Measurements from ENCODE around the gene PCID2.

The PCID2 gene

DNA sequence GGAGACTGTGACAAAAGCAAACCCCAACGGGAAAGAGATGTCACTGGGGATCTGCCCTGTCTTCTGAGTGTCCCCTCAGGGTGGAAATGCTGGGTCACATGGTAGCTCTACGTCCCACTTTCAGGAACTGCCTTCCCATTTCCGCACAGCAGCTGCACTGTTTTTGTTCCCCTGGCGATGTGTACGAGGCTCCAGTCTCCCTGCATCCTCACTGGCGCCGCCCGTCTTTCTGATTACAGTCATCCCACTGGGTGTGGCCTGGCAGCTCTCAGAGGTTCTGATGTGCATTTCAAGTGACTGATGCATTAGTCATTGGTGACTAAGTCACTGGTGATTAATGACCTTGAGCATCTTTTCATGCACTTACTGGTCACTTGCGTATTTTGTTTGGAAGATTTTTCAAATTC lies 21.2 kb downstream of the PCID2 start:
- DNase-seq (ENCODE audit: low spot score), result peak; percentile 55

DNA sequence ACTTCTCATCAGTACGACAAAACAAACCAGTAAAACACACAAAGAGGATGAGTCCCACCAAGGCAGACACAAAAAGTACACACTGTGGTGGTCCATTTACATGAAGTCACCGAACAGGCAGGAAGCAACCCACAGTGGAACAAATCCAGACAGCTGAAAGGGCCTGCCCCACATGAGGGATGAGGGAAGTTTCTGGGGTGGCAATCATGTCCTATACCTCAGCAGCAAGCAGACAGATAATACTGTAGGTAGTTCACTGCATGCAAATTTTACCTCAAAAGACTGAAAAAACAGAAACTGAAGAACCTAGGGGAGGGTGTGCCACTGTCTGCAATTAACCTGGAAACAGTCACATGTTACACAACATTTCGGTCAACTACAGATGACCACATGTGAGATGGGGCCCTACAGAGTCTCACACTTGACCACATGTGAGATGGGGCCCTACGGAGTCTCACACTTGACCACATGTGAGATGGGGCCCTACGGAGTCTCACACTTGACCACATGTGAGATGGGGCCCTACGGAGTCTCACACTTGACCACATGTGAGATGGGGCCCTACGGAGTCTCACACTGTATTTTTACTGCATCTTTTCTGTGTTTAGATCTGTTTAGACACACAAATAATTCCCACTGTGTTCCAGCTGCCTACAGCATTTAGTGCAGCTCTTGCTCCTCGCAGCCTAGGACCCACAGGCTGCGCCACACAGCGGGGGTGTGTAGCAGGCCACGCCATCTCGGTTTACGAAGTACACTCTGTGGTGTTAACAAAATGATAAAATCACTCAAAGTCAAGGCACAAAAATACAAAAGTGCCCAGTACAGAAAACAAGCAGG lies 22.2 kb downstream of the PCID2 start:
- DNase-seq (ENCODE audit: low spot score), result no peak

DNA sequence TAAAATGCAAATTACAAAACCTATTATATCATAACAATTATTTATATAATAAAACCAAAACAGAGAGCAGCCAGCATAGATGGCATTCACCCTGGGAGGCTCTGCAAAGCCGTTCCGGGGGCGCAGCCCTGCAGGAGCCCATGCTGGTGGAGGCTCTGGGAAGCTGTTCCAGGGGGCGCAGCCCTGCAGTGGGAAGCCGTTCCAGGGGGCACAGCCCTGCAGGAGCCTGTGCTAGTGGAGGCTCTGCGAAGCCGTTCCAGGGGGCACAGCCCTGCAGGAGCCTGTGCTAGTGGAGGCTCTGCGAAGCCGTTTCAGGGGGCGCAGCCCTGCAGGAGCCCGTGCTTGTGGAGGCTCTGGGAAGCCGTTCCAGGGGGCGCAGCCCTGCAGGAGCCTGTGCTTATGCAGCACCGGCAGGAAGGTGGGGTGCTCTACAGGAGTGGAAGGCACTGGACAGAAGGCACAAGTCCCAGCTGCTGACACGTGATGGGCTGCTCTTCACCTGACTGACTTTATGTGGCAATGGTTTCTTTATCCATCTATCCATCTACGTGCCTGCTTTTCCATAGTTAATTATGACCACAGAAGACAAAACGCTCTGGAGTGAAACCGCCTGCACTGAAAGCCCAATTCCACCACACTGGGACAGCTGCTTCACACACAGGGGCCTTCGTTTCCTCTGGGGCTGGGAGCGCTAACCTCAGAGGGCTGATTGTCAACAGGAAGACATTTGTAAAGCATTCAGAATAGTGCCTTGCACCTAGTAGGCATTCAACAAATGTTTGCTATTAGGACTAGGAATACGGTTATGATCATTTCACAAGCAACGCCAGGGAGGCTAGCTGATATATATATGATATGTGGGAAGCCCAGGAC lies 23.7 kb downstream of the PCID2 start:
- DNase-seq (ENCODE audit: low spot score), result peak; percentile 18

- DNase-seq (ENCODE audit: low spot score), result no peak
Measured at GRCh38 chr13:113183450-113184129, 24.9 kb downstream of the PCID2 start.

GRCh38 chr13:113182046-113182445 lies 26.4 kb downstream of the PCID2 start:
- no peak for DNase-seq (ENCODE audit: low spot score)

DNA sequence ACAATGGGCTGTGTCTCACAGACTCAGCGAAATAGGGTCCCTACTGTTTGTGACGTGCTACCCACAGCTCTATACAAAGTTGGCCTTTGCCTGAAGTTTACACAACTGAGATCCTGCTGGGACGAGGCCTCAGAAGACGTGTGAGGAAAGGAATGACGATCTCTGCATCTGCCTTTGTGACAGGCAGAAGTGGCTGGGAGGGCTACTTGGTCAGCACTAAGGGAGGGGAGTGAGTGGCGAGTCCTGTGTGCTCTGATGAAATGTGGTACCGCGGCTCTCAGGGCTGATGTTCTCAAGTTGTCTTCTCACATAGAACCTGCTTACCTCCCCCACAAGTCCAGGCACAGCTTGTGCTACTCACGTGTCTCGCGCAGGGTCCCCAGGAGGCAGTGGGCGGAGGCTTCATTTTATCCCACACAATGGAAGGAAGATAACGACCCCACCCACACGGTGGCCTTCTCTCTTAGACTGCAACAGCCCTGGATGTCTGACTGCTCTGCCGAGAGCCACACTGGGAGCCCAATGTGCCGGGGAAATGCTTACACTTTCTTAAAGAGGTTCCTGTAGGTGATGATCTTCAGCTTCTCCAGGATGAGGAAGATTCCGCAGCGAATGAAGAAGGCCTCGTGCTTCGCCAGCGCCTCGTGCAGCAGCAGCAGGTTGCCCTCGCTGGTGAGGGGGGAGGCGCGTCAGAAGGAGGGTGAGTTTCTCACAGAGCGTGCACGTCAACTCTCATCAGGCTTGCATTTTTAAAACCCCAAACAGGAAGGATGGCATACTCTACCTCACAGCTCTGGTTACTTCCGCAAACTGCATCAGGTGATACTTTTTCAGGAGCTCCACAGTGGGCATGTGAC lies 28.9 kb downstream of the PCID2 start:
- no peak for DNase-seq (ENCODE audit: low spot score)

DNA sequence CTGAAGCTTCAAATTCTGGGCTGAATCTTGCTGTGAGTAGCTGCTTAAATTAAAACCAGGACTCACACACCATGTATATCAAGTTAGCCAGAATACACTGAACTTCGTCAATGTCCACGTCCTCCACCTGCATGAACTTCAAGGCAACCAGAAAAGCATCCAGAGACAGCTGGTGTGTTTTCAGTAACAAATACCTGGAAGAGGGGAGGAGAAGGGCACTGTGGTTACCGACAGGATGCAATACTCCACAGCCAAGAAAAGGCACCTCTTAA lies 29.6 kb downstream of the PCID2 start:
- DNase-seq (ENCODE audit: low spot score), result no peak

GRCh38 chr13:113178070-113178895 lies 30.2 kb downstream of the PCID2 start:
- DNase-seq (ENCODE audit: low spot score), result no peak

DNA sequence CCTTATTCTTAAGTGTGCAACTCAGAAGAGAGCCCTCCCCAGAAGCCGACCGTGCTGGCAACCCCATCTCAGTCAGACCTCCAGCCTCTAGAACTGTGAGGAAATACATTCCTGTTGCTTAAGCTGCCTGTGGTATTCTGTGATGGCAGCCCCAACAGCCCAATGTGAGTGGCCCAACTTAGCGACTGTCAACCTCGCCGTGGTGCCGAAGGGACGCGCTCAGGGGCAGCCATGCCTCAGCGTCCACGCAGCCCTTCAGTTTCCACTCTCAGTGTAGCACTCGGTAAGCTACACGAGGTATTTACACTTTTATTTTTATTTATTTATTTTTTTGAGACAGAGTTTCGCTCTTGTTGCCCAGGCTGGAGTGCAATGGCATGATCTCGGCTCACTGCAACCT lies 31.6 kb downstream of the PCID2 start:
- no peak for DNase-seq (ENCODE audit: low spot score)

GRCh38 chr13:113176280-113176679 lies 32.2 kb downstream of the PCID2 start:
- peak; percentile 38 for DNase-seq (ENCODE audit: low spot score)

DNA sequence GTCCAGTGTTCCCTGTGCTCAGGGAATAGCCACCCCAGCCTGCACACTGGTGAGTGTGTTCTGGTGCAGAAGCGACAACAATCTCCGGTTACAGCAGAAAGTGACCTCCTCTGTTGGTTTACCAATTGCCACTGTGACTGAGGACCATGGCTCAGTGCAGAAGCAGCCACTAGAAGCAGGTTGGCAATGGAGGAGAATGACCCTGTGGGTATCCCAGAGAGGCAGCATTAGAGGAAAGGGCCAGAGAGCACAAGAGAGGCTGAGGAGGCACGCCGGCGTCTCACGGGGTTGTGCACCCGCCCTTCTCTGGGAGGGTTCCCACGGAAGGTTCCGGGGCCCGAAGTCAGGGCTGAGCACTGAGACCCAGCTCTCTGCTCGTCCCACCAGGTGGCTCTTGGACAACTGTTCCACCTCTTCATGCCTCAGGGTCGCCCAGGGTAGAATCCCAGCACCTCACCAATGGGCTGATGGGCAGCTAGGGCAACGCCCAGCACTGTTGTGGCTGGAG lies 36.0 kb downstream of the PCID2 start:
- no peak for DNase-seq (ENCODE audit: low spot score)

- DNase-seq (ENCODE audit: low spot score), result no peak
Measured at GRCh38 chr13:113171250-113172125, 37.0 kb downstream of the PCID2 start.

DNA sequence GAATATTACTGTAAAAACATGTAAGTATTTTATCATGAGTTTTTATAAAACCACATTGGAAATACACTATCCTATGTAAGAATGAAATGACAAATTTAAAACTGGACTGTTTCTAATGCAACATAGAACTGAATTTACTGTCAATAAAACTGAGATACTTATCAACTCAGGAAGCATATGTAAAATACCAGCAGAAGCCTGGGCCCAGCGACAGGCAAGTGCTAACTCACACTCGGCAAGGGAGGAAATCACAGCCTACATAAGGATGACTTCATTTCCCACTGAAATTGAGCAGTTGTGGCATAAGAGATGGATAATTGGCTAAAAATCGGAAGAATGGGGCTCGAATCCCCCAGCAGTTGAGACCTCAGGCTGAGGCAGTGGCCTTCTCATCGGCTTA lies 38.0 kb downstream of the PCID2 start:
- DNase-seq (ENCODE audit: low spot score), result no peak

GRCh38 chr13:113169277-113170272 lies 38.9 kb downstream of the PCID2 start:
- DNase-seq (ENCODE audit: low spot score), result no peak

DNA sequence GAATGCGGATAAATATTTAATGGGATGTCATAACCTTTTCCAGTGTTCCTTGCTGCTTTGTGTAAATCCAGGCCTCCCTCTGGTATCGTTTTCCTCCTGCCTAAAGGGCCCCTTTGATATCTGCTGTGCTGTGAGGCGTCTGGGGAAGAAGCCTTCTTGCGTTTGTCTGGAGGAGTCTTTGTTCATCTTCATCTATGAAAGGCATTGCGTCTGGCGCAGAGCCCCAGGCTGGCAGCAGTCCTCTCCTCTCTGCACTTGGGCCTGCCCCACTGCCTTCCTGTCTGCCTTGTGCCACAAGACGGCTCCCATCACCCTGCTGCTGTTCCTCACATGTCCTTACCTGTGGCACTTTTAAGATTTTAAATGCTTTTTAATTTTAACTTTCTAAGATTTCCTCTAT lies 40.3 kb downstream of the PCID2 start:
- no peak for DNase-seq (ENCODE audit: low spot score)

DNA sequence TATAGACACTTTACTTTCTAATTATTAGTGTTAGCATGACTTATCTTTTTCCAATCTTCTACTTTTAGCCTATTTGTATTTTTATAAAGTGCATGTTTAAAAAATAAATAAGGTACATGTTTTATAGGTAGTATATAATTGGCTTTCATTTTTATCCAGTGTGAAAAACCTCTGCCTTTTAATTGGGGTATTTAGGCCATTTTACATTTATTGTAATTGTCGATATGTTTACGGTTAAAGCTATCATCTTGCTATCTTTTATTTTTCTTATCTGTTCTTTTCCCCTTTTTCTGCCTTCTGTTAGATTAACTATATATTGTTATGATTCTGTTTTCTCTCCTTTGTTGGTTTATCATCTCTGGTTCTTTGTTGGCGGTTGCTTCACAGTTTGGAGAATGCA lies 40.9 kb downstream of the PCID2 start:
- DNase-seq (ENCODE audit: low spot score), result no peak

- no peak for DNase-seq (ENCODE audit: low spot score)
Measured at GRCh38 chr13:113167155-113167554, 41.3 kb downstream of the PCID2 start.

DNA sequence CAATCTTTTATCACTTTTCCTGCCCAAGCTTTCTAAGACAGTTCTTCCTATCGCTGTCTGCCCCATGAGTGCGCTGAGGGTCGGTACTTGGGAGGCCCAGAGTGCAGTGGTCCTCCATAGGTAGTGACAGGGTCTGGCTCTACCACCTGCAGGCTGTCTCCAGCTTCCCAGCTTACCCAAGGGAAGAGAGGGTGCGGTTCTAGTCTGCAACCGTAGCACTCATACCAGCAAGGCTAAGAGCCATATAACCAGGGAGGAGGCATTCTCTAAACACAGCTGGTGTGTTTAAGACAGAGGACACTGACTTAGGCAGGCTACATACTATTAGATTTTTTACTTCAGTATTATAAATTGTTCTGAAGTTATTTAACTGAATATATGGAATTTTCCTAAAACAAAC lies 41.8 kb downstream of the PCID2 start:
- no peak for DNase-seq (ENCODE audit: low spot score)

DNA sequence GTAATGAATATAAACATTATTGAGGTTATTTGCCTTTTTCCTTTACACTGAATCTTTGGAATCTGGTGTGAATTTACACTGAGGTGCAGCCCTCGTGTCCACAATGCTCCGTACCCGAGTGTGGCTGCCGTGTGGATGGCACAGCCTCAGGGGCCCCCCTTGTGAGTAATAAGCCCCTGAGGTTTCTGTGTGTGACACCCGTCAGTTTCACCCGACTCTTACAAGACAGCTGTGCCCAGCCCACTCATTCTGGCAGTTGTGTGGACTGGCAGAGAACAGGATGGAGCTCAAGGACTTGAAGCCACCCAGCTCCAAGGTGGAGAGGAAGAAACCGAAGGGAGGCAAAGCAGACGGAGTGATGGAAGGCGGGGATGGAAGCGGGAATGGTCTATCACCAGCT lies 42.2 kb downstream of the PCID2 start:
- no peak for DNase-seq (ENCODE audit: low spot score)
